ENCODE measurements around the gene PUS7. TPM values are rescaled to one million over a fixed set of nuclear protein-coding genes. Genes with fewer than 3 reads are reported as not detected.

Gene PUS7
- total RNA-seq, 4 donors from 2014 or later: 13.4 to 66.2 (median 17.8) TPM

DNA sequence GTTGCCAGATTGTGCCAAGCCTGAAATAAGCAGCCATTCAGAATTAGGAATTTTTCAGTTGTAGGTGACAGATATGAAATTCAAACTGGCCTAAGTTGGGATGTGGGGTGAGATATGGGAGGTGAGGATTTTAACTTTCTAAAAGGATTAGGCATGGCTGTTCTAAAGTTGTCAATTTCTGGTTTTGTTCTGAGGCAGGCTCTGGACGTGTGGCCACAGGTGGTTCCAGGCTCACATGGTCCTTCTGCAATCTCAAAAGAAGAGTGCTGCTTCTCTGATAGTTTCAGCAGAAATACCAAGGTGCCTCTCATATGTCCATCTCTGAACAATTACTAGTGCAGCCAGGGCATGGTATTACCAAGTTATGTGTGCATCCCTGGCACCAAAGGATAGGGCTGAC, 37.9 kb upstream of the PUS7 start:
- no peaks in the 10 kb centered on the region for H3K27me3 ChIP-seq
- H3K4me1 ChIP-seq: no peaks in the 10 kb centered on the region
- intact Hi-C loops (cut with DNase I; ENCODE audit: low total_unique reads) (no loop called here), in situ Hi-C loops (cut with MboI; ENCODE audit: low sequenced_read_pairs in 4 of 4) (no loop called here)
- no peaks in the 10 kb centered on the region for H3K9me3 ChIP-seq
- DNase-seq (no peak), ATAC-seq (no peak)
- H3K4me3 ChIP-seq: no peak overlapping the region
- H3K36me3 ChIP-seq: peaks cover 0 to 64% of the 10 kb centered on the region in 2 donors
- TF ChIP-seq POLR2A (IDR thresholded peaks at IDR 0.05): no peak
- TF ChIP-seq, protein P1, sequence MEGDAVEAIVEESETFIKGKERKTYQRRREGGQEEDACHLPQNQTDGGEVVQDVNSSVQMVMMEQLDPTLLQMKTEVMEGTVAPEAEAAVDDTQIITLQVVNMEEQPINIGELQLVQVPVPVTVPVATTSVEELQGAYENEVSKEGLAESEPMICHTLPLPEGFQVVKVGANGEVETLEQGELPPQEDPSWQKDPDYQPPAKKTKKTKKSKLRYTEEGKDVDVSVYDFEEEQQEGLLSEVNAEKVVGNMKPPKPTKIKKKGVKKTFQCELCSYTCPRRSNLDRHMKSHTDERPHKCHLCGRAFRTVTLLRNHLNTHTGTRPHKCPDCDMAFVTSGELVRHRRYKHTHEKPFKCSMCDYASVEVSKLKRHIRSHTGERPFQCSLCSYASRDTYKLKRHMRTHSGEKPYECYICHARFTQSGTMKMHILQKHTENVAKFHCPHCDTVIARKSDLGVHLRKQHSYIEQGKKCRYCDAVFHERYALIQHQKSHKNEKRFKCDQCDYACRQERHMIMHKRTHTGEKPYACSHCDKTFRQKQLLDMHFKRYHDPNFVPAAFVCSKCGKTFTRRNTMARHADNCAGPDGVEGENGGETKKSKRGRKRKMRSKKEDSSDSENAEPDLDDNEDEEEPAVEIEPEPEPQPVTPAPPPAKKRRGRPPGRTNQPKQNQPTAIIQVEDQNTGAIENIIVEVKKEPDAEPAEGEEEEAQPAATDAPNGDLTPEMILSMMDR (IDR thresholded peaks at IDR 0.05 in 4 of 5, conservative IDR thresholded peaks at IDR 0.05 in 1 of 5): no peak
- no peak overlapping the region for H3K27ac ChIP-seq

- in situ Hi-C loops (cut with MboI; ENCODE audit: low sequenced_read_pairs in 4 of 4): no loop called here
- no peaks in the 10 kb centered on the region for H3K9me3 ChIP-seq
Observed at GRCh38 chr7:105538339-105538738, 16.3 kb upstream of the PUS7 start.

DNA sequence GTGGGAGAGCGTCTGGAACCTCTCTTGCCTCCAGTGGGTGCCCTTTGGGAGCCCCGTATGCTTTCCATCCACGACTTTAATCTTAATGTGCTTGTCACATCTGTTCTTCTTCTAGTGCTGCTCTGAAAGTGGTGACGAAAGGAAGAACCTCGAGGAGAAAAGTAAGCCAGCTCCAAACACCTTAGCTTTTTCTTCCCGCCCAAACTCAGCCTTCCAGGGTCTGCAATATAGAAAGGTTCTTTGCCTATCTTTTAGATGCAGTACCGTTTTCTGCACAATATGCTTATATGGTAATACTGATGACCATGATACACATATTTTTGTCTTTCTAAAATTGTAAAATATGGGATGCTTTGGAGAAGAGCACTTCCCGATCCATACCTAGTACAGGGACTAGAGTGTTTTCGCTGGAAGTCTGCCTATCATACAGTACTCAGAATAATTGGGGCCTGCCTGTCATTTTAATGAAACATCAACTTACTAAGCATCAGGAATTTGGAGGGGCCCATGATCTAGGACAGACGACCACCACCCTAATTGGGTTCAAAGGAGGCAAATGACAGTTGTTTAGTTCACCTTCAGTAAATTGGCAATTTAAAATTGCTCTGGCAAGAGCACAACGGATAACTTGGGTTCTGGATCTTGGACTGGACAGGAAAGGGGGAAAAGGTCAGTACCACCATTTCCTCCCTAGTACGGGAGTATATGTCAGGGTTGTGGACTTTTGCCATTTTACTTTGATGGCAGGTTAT, 10.8 kb upstream of the PUS7 start:
- DNase-seq: no peak
- Histone ChIP-seq H3K27ac (peak overlapping the region; percentile 85 to 95 (median 89)), H3K27me3 (no peaks in the 10 kb centered on the region), H3K4me3 (peak overlapping the region; percentile 88 to 98 (median 95)), H3K4me1 (peaks cover 16 to 19% of the 10 kb centered on the region in 2 donors), H3K36me3 (peaks cover 0 to 23% of the 10 kb centered on the region in 2 donors), H3K9me3 (no peaks in the 10 kb centered on the region)
- TF ChIP-seq, protein P1 (IDR thresholded peaks at IDR 0.05 in 4 of 5, conservative IDR thresholded peaks at IDR 0.05 in 1 of 5): no peak
- no peak for TF ChIP-seq POLR2A (IDR thresholded peaks at IDR 0.05)
- no peak for ATAC-seq
- in situ Hi-C loops (cut with MboI; ENCODE audit: low sequenced_read_pairs in 4 of 4): no loop called here
- intact Hi-C loops (cut with DNase I; ENCODE audit: low total_unique reads): loop anchor here (5.0 kb wide), 1 partner anchor 266 kb away; no protein-coding TSS in a partner anchor

More at GRCh38 chr7:105538339-105538738, 16.3 kb upstream of the PUS7 start:
- Histone ChIP-seq H3K27me3 (no peaks in the 10 kb centered on the region), H3K36me3 (peaks cover 0 to 76% of the 10 kb centered on the region in 2 donors), H3K27ac (no peak overlapping the region), H3K4me3 (no peak overlapping the region), H3K4me1 (peaks cover 4 to 7% of the 10 kb centered on the region in 2 donors)
- ATAC-seq (no peak), DNase-seq (no peak)
- intact Hi-C loops (cut with DNase I; ENCODE audit: low total_unique reads): no loop called here
- no peak for TF ChIP-seq POLR2A (IDR thresholded peaks at IDR 0.05)
- TF ChIP-seq, protein P1 (IDR thresholded peaks at IDR 0.05 in 4 of 5, conservative IDR thresholded peaks at IDR 0.05 in 1 of 5): no peak

GRCh38 chr7:105531792-105532671, 10.0 kb upstream of the PUS7 start, which contains the start of gene RINT1:
Gene RINT1 (plus strand): TSS chr7:105532201. CDS start chr7:105532316, 115 bp downstream.
- DNase-seq (peak; percentile 83 to 88), ATAC-seq (peak; percentile 99 to 100)
- peaks cover 0 to 15% of the 10 kb centered on the region in 2 donors for H3K36me3 ChIP-seq
- peak within 1 kb of the TSS; percentile 85 to 95 (median 89) for H3K27ac ChIP-seq
- peak within 1 kb of the TSS; percentile 88 to 98 (median 95) for H3K4me3 ChIP-seq
- in situ Hi-C loops (cut with MboI; ENCODE audit: low sequenced_read_pairs in 4 of 4) (no loop called here), intact Hi-C loops (cut with DNase I; ENCODE audit: low total_unique reads) (loop anchor here (5.0 kb wide), 1 partner anchor 265 kb away; no protein-coding TSS in a partner anchor)
- TF ChIP-seq POLR2A (IDR thresholded peaks at IDR 0.05): peak; percentile 38 to 52
- TF ChIP-seq, protein P1 (IDR thresholded peaks at IDR 0.05 in 4 of 5, conservative IDR thresholded peaks at IDR 0.05 in 1 of 5): peak; percentile 27 to 72 (median 44)
- peaks cover 16 to 19% of the 10 kb centered on the region in 2 donors for H3K4me1 ChIP-seq
- no peaks in the 10 kb centered on the region for H3K27me3 ChIP-seq
- H3K9me3 ChIP-seq: no peaks in the 10 kb centered on the region

Data from gastrocnemius medialis (tissue), 4 donors.